IMR-90 (cell line): ENCODE results near the gene ABCB10. TPM values are rescaled to one million over a fixed set of nuclear protein-coding genes. Genes with fewer than 3 reads are reported as not detected.
"Not testable (repeated sequence)": the region's sequence is repeated elsewhere in the genome, so short reads cannot be mapped to it uniquely, and the experiment has no call there.

ENCODE experiments used
- ATAC-seq: fragments of 200-7000 bp; cut with Tn5 transposase; 2 replicates; pipeline ENCODE4 v1.9.1; 2020; ENCODE audit warnings: low read depth, mild to moderate bottlenecking, moderate library complexity
- BruUV-seq: library from RNA; stranded (reverse); fragments of 400-500 nt; replicated peaks from 2 replicates; lab custom pipeline; 2021; lab: Mats Ljungman, UMichigan
- CTCF ChIA-PET: fragments of 300-600 bp; formaldehyde crosslinking; extraction: SDS; loops from one replicate; lab custom pipeline; 2021; ENCODE audit warnings: antibody characterized with exemption; lab: Yijun Ruan, JAX
- POLR2A ChIA-PET: fragments of 300-600 bp; sonication (Branson Sonifier 250); formaldehyde crosslinking; loops from one replicate; lab custom pipeline; 2022; ENCODE audit warnings: antibody characterized with exemption; ENCODE audit not compliant: unreplicated experiment; lab: Charles Lee
- DNase-seq: peaks from one replicate; pipeline ENCODE4 v3.0.0; 2013
- H2AFZ ChIP-seq: replicated peaks from 2 replicates; pipeline ENCODE3; 2013; ENCODE audit warnings: low read length, mild to moderate bottlenecking; ENCODE audit not compliant: poor library complexity
- H2AK5ac ChIP-seq: 2 replicates; pipeline ENCODE4 v1.6.1; 2013; ENCODE audit warnings: low read depth, low read length, inconsistent platforms
- H2AK9ac ChIP-seq: replicated peaks from 2 replicates; pipeline ENCODE3; 2013; ENCODE audit warnings: mild to moderate bottlenecking, low read depth, low read length, moderate library complexity; ENCODE audit not compliant: poor library complexity
- H2BK120ac ChIP-seq: 2 replicates; pipeline ENCODE4 v1.6.1; 2013; ENCODE audit warnings: low read depth, low read length, inconsistent platforms
- H2BK15ac ChIP-seq: 3 replicates; pipeline ENCODE4 v1.6.1; 2013; ENCODE audit warnings: low read depth, low read length, inconsistent platforms
- H2BK20ac ChIP-seq: 2 replicates; pipeline ENCODE4 v1.6.1; 2013; ENCODE audit warnings: low read depth, mild to moderate bottlenecking, inconsistent platforms, low read length, moderate library complexity
- H2BK5ac ChIP-seq: 2 replicates; pipeline ENCODE4 v1.6.1; 2013; ENCODE audit warnings: mild to moderate bottlenecking, low read depth, low read length, inconsistent platforms; ENCODE audit not compliant: poor library complexity, severe bottlenecking
- H3K14ac ChIP-seq: replicated peaks from 2 replicates; pipeline ENCODE4 v1.6.1; 2013; ENCODE audit warnings: low read depth, low read length, inconsistent platforms
- H3K18ac ChIP-seq: 2 replicates; pipeline ENCODE4 v1.6.1; 2013; ENCODE audit warnings: low read depth, low read length, control low read depth
- H3K23ac ChIP-seq: 2 replicates; pipeline ENCODE4 v1.6.1; 2013; ENCODE audit warnings: low read depth, low read length, inconsistent platforms
- H3K27ac ChIP-seq: 2 replicates; pipeline ENCODE4 v1.5.1; 2013; ENCODE audit warnings: mild to moderate bottlenecking, control low read depth, low read length; ENCODE audit not compliant: insufficient read depth
- H3K27me3 ChIP-seq: 2 replicates; pipeline ENCODE4 v1.6.1; 2013; ENCODE audit warnings: low read length; ENCODE audit not compliant: control insufficient read depth, insufficient read depth
- H3K36me3 ChIP-seq: 2 replicates; pipeline ENCODE4 v1.6.1; 2013; ENCODE audit warnings: low read length, mixed read lengths; ENCODE audit not compliant: control insufficient read depth, insufficient read depth
- H3K4ac ChIP-seq: 2 replicates; pipeline ENCODE4 v1.6.1; 2013; ENCODE audit warnings: low read depth, low read length, inconsistent platforms
- H3K4me1 ChIP-seq: 2 replicates; pipeline ENCODE4 v1.6.1; 2013; ENCODE audit warnings: low read length, mixed read lengths; ENCODE audit not compliant: control insufficient read depth, insufficient read depth
- H3K4me2 ChIP-seq: 2 replicates; pipeline ENCODE4 v1.6.1; 2013; ENCODE audit warnings: low read depth, mild to moderate bottlenecking, control low read depth, low read length, moderate library complexity
- H3K4me3 ChIP-seq: 2 replicates; pipeline ENCODE4 v1.5.1; 2013; ENCODE audit warnings: low read depth, mild to moderate bottlenecking, control low read depth, low read length, moderate library complexity; ENCODE audit not compliant: insufficient read depth
- H3K56ac ChIP-seq: 2 replicates; pipeline ENCODE4 v1.6.1; 2013; ENCODE audit warnings: low read length, inconsistent platforms; ENCODE audit not compliant: insufficient read depth; ENCODE audit errors: extremely low read depth
- H3K79me1 ChIP-seq, 2 experiments: 2 replicates each; pipeline ENCODE4 v1.6.1; 2013; ENCODE audit warnings: low read length in 2 of 2, inconsistent platforms in 1 of 2, low read depth in 1 of 2
- H3K9ac ChIP-seq: 2 replicates; pipeline ENCODE4 v1.6.1; 2013; ENCODE audit warnings: low read depth, low read length, control low read depth
- H3K9me1 ChIP-seq: 2 replicates; pipeline ENCODE4 v1.6.1; 2013; ENCODE audit warnings: low read length, inconsistent platforms; ENCODE audit not compliant: insufficient read depth
- H3K9me3 ChIP-seq: 2 replicates; pipeline ENCODE4 v1.6.1; 2013; ENCODE audit warnings: low read length; ENCODE audit not compliant: control insufficient read depth, insufficient read depth
- H4K20me1 ChIP-seq: 2 replicates; pipeline ENCODE4 v1.6.1; 2013; ENCODE audit warnings: low read length, inconsistent platforms; ENCODE audit not compliant: insufficient read depth
- H4K5ac ChIP-seq: 2 replicates; pipeline ENCODE4 v1.6.1; 2013; ENCODE audit warnings: mild to moderate bottlenecking, low read depth, low read length, control low read depth
- H4K8ac ChIP-seq, 2 experiments: 2 replicates each; pipeline ENCODE4 v1.6.1; 2013; ENCODE audit warnings: low read depth in 2 of 2, low read length in 2 of 2, control low read depth in 1 of 2, inconsistent platforms in 1 of 2
- H4K91ac ChIP-seq: 2 replicates; pipeline ENCODE4 v1.6.1; 2013; ENCODE audit warnings: low read depth, low read length, inconsistent platforms; ENCODE audit not compliant: insufficient read depth
- BHLHE40 ChIP-seq: fragments of 150-350 bp; IDR thresholded peaks from 2 replicates; pipeline ENCODE4 v1.6.1; 2016; ENCODE audit warnings: mild to moderate bottlenecking, low read depth, low read length
- FOS ChIP-seq: fragments of 150-350 bp; IDR thresholded peaks from 2 replicates; pipeline ENCODE4 v1.6.1; 2016; ENCODE audit warnings: low read depth, low read length
- WGBS, 2 experiments: methylation state at CpG; one replicate each; pipeline versions ENCODE4 v1.1.5 to v1.1.7; 2013; ENCODE audit warnings: missing lambda C conversion rate in 2 of 2; ENCODE audit not compliant: insufficient read length in 1 of 2; ENCODE audit errors: extremely low coverage in 2 of 2; 5-methylcytosine and 5-hydroxymethylcytosine counted together
- dilution Hi-C: fragments of 300-500 bp; cut with HindIII; formaldehyde crosslinking; loops from one replicate; pipeline ENCODE4 v1.14.3; 2018; ENCODE audit warnings: low sequenced_read_pairs; ENCODE audit not compliant: unreplicated experiment
- in situ Hi-C: fragments of 300-500 bp; cut with MboI; formaldehyde crosslinking; loops from 3 replicates; pipeline ENCODE4 v1.14.3; 2019; ENCODE audit warnings: low sequenced_read_pairs, inconsistent platforms, mixed read lengths
- intact Hi-C: fragments of 100-400 bp; cut with micrococcal nuclease; formaldehyde crosslinking; loops from 2 replicates; pipeline ENCODE4 v1.10.0; 2022
- polyA plus RNA-seq, 3 experiments: library from polyadenylated mRNA; depleted of rRNA; stranded (reverse); fragments of >200 nt; gene quantifications; 2 replicates each; pipeline ENCODE4 v1.2.3, GENCODE V29; 2012; ENCODE audit warnings: low replicate concordance in 1 of 3
- total RNA-seq: library from RNA; depleted of rRNA; stranded (reverse); fragments of >200 nt; gene quantifications from 2 replicates; pipeline ENCODE4 v1.2.3, GENCODE V29; 2012

ABCB10 gene
- total and polyA plus RNA-seq, 2 of the 4 experiments (the other 2 are of a cell fraction) = 6.5 to 10.9 TPM

DNA sequence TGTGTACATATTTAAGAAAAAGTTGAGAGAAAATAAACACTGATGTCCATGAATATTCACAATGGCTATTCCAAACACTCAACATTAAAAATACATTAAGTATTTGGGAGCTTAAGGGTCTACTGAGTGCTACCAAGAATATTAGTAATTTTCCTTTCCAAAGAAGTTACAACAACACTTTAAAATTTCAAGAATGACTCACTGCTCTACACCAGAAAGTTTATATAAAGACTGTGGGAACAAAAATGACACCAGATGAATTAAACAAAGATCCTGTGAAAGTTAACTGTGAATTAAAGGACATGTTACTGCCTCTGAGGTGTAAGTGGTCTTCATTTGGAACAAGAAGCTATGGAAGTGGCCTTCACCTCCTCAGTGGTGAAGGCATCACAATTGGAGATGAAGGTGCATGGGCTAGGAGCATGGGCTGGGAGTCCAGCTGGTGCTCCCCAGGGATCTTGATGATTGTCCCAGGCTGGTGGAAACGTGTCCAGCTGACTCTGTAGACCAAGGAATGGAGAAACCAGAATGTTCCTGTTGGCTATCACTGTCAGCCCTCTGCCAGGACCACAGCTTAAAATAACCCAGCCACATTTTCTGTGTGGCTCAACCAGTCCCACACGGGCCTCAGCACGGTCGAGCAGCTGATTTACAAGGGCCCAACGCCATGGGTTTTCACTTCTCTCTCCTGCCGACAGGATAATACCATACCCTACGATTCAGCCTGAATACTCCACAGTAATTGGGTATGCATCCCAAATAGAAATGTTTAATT is 38.6 kb upstream of the ABCB10 start:
- Histone ChIP-seq H3K27ac (peak overlapping the region; percentile 57), H3K56ac (no peak overlapping the region), H4K8ac (0 out of 4 replicates have a peak overlapping the region, but pooled peaks of 1 of the 2 experiments have one; percentile 26), H2BK15ac (no peak overlapping the region), H3K79me1 (peaks cover 32 to 52% of the 10 kb centered on the region in 2 experiments), H2AK5ac (peak overlapping the region; percentile 54; the same call in 1 of the 2 replicates), H3K9me1 (peaks cover 11% of the 10 kb centered on the region), H2BK120ac (peak overlapping the region; percentile 11; the same call in 1 of the 2 replicates), H3K4me1 (peaks cover 10% of the 10 kb centered on the region), H3K23ac (peak overlapping the region; percentile 88; the same call in 1 of the 2 replicates), H2AK9ac (peak overlapping the region; percentile 11), H2BK20ac (peak overlapping the region; percentile 78), H3K18ac (no peak overlapping the region), H3K14ac (no peak overlapping the region; the same call in 1 of the 2 replicates), H4K20me1 (peaks cover 9% of the 10 kb centered on the region), H3K36me3 (peaks cover 23% of the 10 kb centered on the region), H3K4me2 (no peak overlapping the region), H3K9me3 (no peaks in the 10 kb centered on the region), H3K27me3 (no peaks in the 10 kb centered on the region), H4K91ac (no peak overlapping the region), H2BK5ac (peak overlapping the region; percentile 43), H4K5ac (no peak overlapping the region), H2AFZ (peak overlapping the region; percentile 70), H3K4ac (peak overlapping the region; percentile 33), H3K4me3 (no peak overlapping the region), H3K9ac (no peak overlapping the region)
- in situ Hi-C loops (no loop called here), dilution Hi-C loops (no loop called here), intact Hi-C loops (no loop called here)
- CTCF ChIA-PET = interaction anchor here (2.3 kb wide), 1 partner anchor 38 kb away, joined by 7 read pairs; the partner anchor contains the start of gene ABCB10
- ATAC-seq = peak; percentile 83
- POLR2A ChIA-PET = no interaction called here
- peak; percentile 84 for DNase-seq
- TF ChIP-seq FOS = peak; percentile 79
- TF ChIP-seq BHLHE40 = no peak; the same call in 1 of the 2 replicates
- BruUV-seq = no TSS peak
- 40% methylated on average over 1 of the region's 7 CpGs; no CpG with 5 or more reads in 1 of the 2 experiments for WGBS, 2 experiments

- Histone ChIP-seq H2AK5ac (0 out of 2 replicates have a peak overlapping the region, but pooled peaks have one; percentile 31), H3K79me1 (peaks cover 29 to 47% of the 10 kb centered on the region in 2 experiments), H3K4me1 (peaks cover 10% of the 10 kb centered on the region), H3K9me1 (peaks cover 11% of the 10 kb centered on the region), H3K36me3 (peaks cover 17% of the 10 kb centered on the region)
- H4K91ac ChIP-seq, H2BK15ac ChIP-seq, H2AFZ ChIP-seq, H3K27me3 ChIP-seq, H3K14ac ChIP-seq, H3K4me2 ChIP-seq, H4K20me1 ChIP-seq, H2BK20ac ChIP-seq, H3K23ac ChIP-seq, DNase-seq, intact Hi-C loops, H3K18ac ChIP-seq, dilution Hi-C loops, H3K4ac ChIP-seq, BruUV-seq, in situ Hi-C loops, H2AK9ac ChIP-seq, H3K27ac ChIP-seq, H3K9me3 ChIP-seq, H2BK120ac ChIP-seq, H3K9ac ChIP-seq, H2BK5ac ChIP-seq, ATAC-seq, H3K56ac ChIP-seq, H4K5ac ChIP-seq, H3K4me3 ChIP-seq, H4K8ac ChIP-seq: not testable (repeated sequence)
- CTCF ChIA-PET = interaction anchor here (0.5 to 2.3 kb wide), 2 partner anchors 37 to 81 kb away, joined by 3 to 7 read pairs; partner anchors contain the start of gene ABCB10
- POLR2A ChIA-PET = interaction anchor here (0.9 kb wide), 1 partner anchor 37 kb away, joined by 4 read pairs; the partner anchor contains the start of gene ABCB10
- no CpG with 5 or more reads among the region's 7 CpGs for WGBS, 2 experiments
Measured at GRCh38 chr1:229595876-229596275, 37.4 kb upstream of the ABCB10 start.
